ENCODE data around the gene EIF5A. TPM values are rescaled to one million over a fixed set of nuclear protein-coding genes. Genes with fewer than 3 reads are reported as not detected.
A peak's percentile ranks its signal among the peaks of the same experiment; 100 is the strongest.

The EIF5A gene
- total RNA-seq, 4 donors from 2014 or later, result 115 to 384 (median 273) TPM

GRCh38 chr17:7285679-7286078 is 21.7 kb upstream of the EIF5A start:
- DNase-seq (no peak), ATAC-seq (no peak)
- Histone ChIP-seq H3K4me3 (no peak overlapping the region), H3K27ac (peak overlapping the region; percentile 95 to 100 (median 98)), H3K27me3 (no peaks in the 10 kb centered on the region), H3K36me3 (peaks cover 0 to 28% of the 10 kb centered on the region in 2 donors), H3K9me3 (no peaks in the 10 kb centered on the region), H3K4me1 (peaks cover 33 to 46% of the 10 kb centered on the region in 2 donors)
- intact Hi-C loops (cut with DNase I; ENCODE audit: low total_unique reads) (no loop called here), in situ Hi-C loops (cut with MboI; ENCODE audit: low sequenced_read_pairs in 4 of 4) (no loop called here)
- TF ChIP-seq CTCF (IDR thresholded peaks at IDR 0.05 in 4 of 5, conservative IDR thresholded peaks at IDR 0.05 in 1 of 5) (no peak), POLR2A (IDR thresholded peaks at IDR 0.05) (no peak)

GRCh38 chr17:7289256-7290032 is 18.0 kb upstream of the EIF5A start:
- peak in 1 of 2 donors; percentile 5 for ATAC-seq
- H3K36me3 ChIP-seq, result peaks cover 0 to 23% of the 10 kb centered on the region in 2 donors
- H3K27me3 ChIP-seq, result no peaks in the 10 kb centered on the region
- H3K4me1 ChIP-seq, result peaks cover 46 to 61% of the 10 kb centered on the region in 2 donors
- intact Hi-C loops (cut with DNase I; ENCODE audit: low total_unique reads), result no loop called here
- TF ChIP-seq POLR2A (IDR thresholded peaks at IDR 0.05) (no peak), CTCF (IDR thresholded peaks at IDR 0.05 in 4 of 5, conservative IDR thresholded peaks at IDR 0.05 in 1 of 5) (no peak)
- no peaks in the 10 kb centered on the region for H3K9me3 ChIP-seq
- in situ Hi-C loops (cut with MboI; ENCODE audit: low sequenced_read_pairs in 4 of 4), result no loop called here
- DNase-seq, result peak in 1 of 2 donors; percentile 63
- peak overlapping the region; percentile 95 to 100 (median 98) for H3K27ac ChIP-seq
- H3K4me3 ChIP-seq, result no peak overlapping the region

- in situ Hi-C loops (cut with MboI; ENCODE audit: low sequenced_read_pairs in 4 of 4), result no loop called here
- intact Hi-C loops (cut with DNase I; ENCODE audit: low total_unique reads), result no loop called here
- H3K9me3 ChIP-seq, result no peaks in the 10 kb centered on the region
- ATAC-seq (no peak), DNase-seq (no peak)
- no peaks in the 10 kb centered on the region for H3K27me3 ChIP-seq
- no peak overlapping the region for H3K4me3 ChIP-seq
- peaks cover 0 to 17% of the 10 kb centered on the region in 2 donors for H3K36me3 ChIP-seq
- TF ChIP-seq CTCF (IDR thresholded peaks at IDR 0.05 in 4 of 5, conservative IDR thresholded peaks at IDR 0.05 in 1 of 5), result no peak
- no peak for TF ChIP-seq POLR2A (IDR thresholded peaks at IDR 0.05)
- H3K27ac ChIP-seq, result peak overlapping the region; percentile 95 to 100 (median 98)
- H3K4me1 ChIP-seq, result peaks cover 42 to 59% of the 10 kb centered on the region in 2 donors
These were observed 17.3 kb upstream of the EIF5A start for GRCh38 chr17:7290166-7290565.

GRCh38 chr17:7290685-7291084 is 16.7 kb upstream of the EIF5A start:
- TF ChIP-seq POLR2A (IDR thresholded peaks at IDR 0.05) (no peak), CTCF (IDR thresholded peaks at IDR 0.05 in 4 of 5, conservative IDR thresholded peaks at IDR 0.05 in 1 of 5) (no peak)
- peak in 1 of 2 donors; percentile 58 for DNase-seq
- peak overlapping the region; percentile 95 to 100 (median 98) for H3K27ac ChIP-seq
- H3K4me3 ChIP-seq, result no peak overlapping the region
- no peaks in the 10 kb centered on the region for H3K27me3 ChIP-seq
- peaks cover 45 to 59% of the 10 kb centered on the region in 2 donors for H3K4me1 ChIP-seq
- H3K36me3 ChIP-seq, result peaks cover 0 to 12% of the 10 kb centered on the region in 2 donors
- in situ Hi-C loops (cut with MboI; ENCODE audit: low sequenced_read_pairs in 4 of 4) (no loop called here), intact Hi-C loops (cut with DNase I; ENCODE audit: low total_unique reads) (no loop called here)
- H3K9me3 ChIP-seq, result no peaks in the 10 kb centered on the region
- ATAC-seq, result peak in 1 of 2 donors; percentile 2

All from gastrocnemius medialis (tissue), 4 donors.